ENCODE results near the gene AATF.

The AATF gene

DNA sequence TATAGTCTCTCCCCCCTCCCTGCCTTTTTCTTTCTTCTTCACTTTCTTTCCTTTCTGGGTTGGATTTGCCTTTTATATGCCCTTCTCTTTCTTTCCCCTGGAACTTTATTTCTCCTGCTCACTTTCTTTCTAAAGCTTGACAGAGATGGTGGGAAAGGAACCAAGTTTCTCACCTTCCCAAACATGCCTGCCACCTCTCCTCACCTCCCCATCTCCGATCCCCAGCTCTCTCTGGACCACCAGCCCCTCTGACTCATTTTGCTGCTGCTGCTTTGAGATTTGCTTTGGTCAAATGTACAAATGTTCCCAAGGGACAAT is 18.2 kb upstream of the AATF start:
- TF ChIP-seq, protein P1, sequence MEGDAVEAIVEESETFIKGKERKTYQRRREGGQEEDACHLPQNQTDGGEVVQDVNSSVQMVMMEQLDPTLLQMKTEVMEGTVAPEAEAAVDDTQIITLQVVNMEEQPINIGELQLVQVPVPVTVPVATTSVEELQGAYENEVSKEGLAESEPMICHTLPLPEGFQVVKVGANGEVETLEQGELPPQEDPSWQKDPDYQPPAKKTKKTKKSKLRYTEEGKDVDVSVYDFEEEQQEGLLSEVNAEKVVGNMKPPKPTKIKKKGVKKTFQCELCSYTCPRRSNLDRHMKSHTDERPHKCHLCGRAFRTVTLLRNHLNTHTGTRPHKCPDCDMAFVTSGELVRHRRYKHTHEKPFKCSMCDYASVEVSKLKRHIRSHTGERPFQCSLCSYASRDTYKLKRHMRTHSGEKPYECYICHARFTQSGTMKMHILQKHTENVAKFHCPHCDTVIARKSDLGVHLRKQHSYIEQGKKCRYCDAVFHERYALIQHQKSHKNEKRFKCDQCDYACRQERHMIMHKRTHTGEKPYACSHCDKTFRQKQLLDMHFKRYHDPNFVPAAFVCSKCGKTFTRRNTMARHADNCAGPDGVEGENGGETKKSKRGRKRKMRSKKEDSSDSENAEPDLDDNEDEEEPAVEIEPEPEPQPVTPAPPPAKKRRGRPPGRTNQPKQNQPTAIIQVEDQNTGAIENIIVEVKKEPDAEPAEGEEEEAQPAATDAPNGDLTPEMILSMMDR (IDR thresholded peaks at IDR 0.05; ENCODE audit: borderline replicate concordance, control extremely low read depth, extremely low read depth, insufficient read depth, missing control alignments): no peak
- in situ Hi-C loops (cut with MboI; ENCODE audit: low sequenced_read_pairs, unreplicated experiment): no loop called here
- no peak for DNase-seq (ENCODE audit: low spot score)

DNA sequence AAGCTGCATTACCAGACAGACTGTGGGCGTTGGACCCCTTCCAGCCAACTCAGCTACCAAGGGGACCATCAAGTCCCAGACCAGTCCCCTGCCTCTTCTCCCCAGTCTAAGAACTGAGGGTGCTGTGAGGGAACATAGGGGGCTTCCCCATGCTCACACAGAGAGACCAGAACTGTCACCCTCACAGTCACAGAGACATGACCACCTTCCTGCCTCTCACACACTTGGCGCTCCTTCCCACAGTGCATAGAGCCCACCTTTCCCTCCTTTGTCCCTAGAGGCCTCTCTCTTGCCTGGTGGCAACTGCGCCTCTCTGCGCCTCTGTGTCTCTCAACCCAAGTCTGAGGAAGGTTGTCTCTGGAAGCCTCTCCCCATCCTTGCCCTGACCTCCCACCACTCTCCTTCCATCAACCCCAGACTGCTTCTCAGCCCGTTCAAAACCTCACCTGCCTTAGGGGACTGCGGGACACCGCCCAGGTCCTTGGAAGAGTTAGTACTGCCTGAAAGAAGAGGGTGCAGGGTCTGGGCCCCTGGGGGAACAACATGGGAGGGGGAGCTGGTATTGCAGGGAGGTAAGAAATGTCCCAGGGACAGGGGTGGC is 17.6 kb upstream of the AATF start:
- TF ChIP-seq, protein P1 (IDR thresholded peaks at IDR 0.05; ENCODE audit: borderline replicate concordance, control extremely low read depth, extremely low read depth, insufficient read depth, missing control alignments): no peak

DNA sequence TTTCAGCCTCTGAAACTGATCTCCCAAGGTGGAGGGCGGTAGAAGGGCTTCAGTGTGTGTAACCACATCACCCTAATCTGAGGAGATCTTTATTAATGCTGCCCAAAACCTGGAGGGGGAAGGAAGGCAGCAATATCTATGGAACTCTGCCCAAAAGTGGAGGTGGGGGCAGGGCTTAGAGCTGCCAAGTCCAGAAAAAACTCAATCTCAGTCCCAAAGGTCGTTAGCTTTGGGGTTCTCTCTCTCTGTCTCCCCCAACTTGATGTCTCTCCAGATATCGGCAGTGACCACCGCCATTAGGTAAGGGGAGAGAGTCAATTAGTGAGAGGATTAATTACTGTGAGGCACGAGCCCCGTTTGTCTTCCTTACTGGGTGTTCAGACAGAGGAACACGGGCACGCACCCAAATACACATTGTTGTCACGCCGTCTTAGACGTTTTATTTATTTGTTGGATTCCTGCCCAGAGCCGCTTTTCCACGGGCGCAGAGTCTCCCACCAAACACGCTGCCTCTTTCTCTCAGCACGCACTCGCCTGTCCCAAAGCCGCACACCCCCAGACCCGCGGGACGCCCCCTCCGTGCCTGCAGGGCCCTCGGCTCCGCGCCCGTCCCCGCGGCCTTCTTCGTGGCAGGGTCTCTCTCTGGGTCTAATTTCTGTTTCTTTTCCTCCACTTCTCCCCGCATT is 16.9 kb upstream of the AATF start:
- TF ChIP-seq, protein P1 (IDR thresholded peaks at IDR 0.05; ENCODE audit: borderline replicate concordance, control extremely low read depth, extremely low read depth, insufficient read depth, missing control alignments): no peak
- DNase-seq (ENCODE audit: low spot score): no peak
- in situ Hi-C loops (cut with MboI; ENCODE audit: low sequenced_read_pairs, unreplicated experiment): no loop called here

More for the DNA sequence above, 17.6 kb upstream of the AATF start:
- DNase-seq (ENCODE audit: low spot score): no peak
- in situ Hi-C loops (cut with MboI; ENCODE audit: low sequenced_read_pairs, unreplicated experiment): no loop called here

DNA sequence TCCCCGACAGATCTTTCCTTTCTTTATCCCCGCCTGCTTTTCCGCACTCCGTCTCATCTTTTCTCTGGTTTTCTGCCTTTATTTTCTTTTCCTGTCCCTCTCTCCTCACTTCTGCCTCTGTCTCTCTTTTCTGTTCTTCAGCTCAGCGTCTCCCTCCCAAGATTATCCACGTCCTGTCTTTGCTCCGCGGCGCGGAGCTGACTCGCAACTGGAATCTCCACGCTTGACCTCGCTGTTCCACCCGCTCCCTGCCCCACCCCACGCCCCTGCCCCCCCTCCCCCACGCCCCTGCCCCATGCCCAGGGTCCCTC is 16.4 kb upstream of the AATF start:
- in situ Hi-C loops (cut with MboI; ENCODE audit: low sequenced_read_pairs, unreplicated experiment): no loop called here
- TF ChIP-seq, protein P1 (IDR thresholded peaks at IDR 0.05; ENCODE audit: borderline replicate concordance, control extremely low read depth, extremely low read depth, insufficient read depth, missing control alignments): no peak

DNA sequence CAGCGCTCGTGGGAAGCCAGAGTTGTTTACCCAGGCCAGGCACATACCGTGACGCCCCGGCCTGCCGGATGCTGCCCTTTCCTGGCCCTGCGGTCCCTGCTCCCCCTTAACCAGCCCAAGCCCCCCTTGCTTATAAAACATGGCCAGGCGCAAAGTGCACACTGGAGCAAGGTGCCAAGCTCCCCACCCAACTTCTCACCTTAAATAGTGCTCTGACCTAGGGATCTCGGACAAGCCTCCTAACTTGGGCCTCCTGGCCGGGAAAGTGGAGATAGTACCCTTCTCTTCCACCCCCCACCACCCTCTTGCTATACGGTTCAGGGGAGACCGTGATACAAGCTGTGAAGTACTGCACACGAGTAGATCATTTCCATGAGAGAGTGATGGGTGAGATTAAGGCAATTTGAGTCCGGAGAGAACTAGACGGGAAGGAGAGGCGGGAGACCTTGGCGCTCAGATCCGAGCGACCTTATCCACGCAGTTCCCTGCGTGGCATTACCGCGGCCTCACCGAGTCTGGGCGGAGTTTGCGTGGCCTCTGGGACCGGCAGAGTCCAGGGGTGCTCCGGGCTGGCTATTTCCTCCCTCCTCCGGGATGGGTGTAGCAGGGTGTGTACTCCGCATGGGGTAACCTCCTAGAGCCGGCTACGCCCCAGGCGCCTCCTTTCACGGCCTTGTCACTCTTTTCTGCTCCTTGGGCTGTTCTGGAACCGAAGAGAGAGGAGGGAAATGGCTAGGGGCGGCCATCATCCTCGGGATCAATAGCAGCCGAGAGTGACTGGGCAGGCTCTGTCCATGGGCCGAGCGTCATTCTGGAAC is 15.9 kb upstream of the AATF start:
- TF ChIP-seq, protein P1 (IDR thresholded peaks at IDR 0.05; ENCODE audit: borderline replicate concordance, control extremely low read depth, extremely low read depth, insufficient read depth, missing control alignments): no peak
- peak; percentile 51 for DNase-seq (ENCODE audit: low spot score)
- in situ Hi-C loops (cut with MboI; ENCODE audit: low sequenced_read_pairs, unreplicated experiment): no loop called here

More for the DNA sequence above, 16.4 kb upstream of the AATF start:
- DNase-seq (ENCODE audit: low spot score): no peak

DNA sequence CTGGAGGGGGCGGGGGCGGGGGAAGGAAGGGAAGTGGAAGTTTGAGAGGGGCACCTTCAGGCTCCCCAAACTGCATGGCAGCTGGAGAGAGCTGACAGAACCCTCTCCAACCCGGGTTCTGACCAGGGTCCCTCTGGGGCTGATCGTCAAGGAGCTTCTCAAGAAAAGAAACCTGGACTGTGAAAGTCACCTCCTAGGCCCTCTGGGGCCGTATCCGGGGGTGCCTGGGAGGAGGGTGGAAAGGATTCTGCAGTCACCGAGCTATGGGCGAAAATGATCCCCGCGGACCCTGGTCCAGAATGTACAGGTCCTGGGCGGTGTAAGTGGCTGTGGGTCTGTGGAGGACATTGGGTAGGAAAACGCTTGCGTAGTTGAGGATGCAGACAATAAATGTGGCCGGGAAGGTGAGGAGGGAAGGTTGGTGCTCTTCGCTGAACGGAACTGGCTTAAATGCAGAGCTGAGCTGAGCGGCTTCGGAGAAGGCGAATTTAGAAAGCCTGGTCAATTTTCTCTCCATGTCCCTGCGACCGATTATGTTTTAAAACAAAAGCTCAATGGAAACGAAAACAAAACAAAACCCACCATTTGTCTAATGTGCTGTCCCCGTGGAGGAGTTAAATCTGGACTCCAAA is 15.1 kb upstream of the AATF start:
- TF ChIP-seq, protein P1 (IDR thresholded peaks at IDR 0.05; ENCODE audit: borderline replicate concordance, control extremely low read depth, extremely low read depth, insufficient read depth, missing control alignments): no peak
- in situ Hi-C loops (cut with MboI; ENCODE audit: low sequenced_read_pairs, unreplicated experiment): no loop called here
- no peak for DNase-seq (ENCODE audit: low spot score)

Measured in GM13976 (cell line).